AG09319 (cell line): ENCODE results near the gene DCAF12.

Experiments used
- DNase-seq: peaks from one replicate; pipeline ENCODE4 v3.0.0-alpha.2; 2010; ENCODE audit warnings: low read depth; ENCODE audit errors: extremely low read depth
- TF ChIP-seq, protein P1 (sequence below): IDR thresholded peaks from 2 replicates; pipeline ENCODE4 v1.5.1; 2011; ENCODE audit warnings: low read depth, mild to moderate bottlenecking, inconsistent platforms, low read length, moderate library complexity

DCAF12 gene

GRCh38 chr9:34087370-34087769 is 39.1 kb downstream of the DCAF12 start:
- DNase-seq: no peak
- TF ChIP-seq, protein P1, sequence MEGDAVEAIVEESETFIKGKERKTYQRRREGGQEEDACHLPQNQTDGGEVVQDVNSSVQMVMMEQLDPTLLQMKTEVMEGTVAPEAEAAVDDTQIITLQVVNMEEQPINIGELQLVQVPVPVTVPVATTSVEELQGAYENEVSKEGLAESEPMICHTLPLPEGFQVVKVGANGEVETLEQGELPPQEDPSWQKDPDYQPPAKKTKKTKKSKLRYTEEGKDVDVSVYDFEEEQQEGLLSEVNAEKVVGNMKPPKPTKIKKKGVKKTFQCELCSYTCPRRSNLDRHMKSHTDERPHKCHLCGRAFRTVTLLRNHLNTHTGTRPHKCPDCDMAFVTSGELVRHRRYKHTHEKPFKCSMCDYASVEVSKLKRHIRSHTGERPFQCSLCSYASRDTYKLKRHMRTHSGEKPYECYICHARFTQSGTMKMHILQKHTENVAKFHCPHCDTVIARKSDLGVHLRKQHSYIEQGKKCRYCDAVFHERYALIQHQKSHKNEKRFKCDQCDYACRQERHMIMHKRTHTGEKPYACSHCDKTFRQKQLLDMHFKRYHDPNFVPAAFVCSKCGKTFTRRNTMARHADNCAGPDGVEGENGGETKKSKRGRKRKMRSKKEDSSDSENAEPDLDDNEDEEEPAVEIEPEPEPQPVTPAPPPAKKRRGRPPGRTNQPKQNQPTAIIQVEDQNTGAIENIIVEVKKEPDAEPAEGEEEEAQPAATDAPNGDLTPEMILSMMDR: no peak

DNA sequence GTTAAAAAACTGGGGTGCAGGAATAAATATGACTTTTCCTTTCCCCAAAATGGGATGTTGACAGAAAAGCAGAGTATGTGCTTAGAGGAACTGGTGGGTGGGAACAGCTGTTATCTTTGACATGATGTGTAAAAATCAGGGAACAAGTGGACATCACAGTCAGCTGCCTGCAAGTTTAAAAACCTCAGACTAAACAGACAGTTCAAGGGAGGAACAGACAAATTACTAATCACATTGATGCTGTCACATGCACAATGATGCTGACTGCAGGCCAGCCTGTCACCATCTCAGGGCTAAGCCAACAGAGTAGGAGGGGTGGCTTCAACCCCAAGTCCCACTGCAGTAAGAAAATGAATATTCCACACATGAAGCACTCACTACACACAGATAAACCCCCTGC is 39.6 kb downstream of the DCAF12 start:
- TF ChIP-seq, protein P1: no peak
- no peak for DNase-seq

- TF ChIP-seq, protein P1: no peak
- DNase-seq: no peak
These were observed 40.7 kb downstream of the DCAF12 start for GRCh38 chr9:34085581-34086500.

GRCh38 chr9:34084562-34084961 is 41.9 kb downstream of the DCAF12 start:
- TF ChIP-seq, protein P1: no peak
- DNase-seq: no peak

GRCh38 chr9:34079181-34079580 is 47.3 kb downstream of the DCAF12 start:
- DNase-seq: no peak
- TF ChIP-seq, protein P1: no peak

GRCh38 chr9:34072868-34073590 is 53.5 kb downstream of the DCAF12 start:
- DNase-seq: peak; percentile 83

More at GRCh38 chr9:34072868-34073590, 53.5 kb downstream of the DCAF12 start:
- TF ChIP-seq, protein P1: no peak
